Fibroblast of skin of left biceps (primary cell): ENCODE results near the gene SARDH.
"Not testable (repeated sequence)": the region's sequence is repeated elsewhere in the genome, so short reads cannot be mapped to it uniquely, and the experiment has no call there.

Experiments used
- DNase-seq, 2 experiments: peaks; one replicate each; pipeline ENCODE4 v3.0.0-alpha.2; 2013; ENCODE audit warnings: low read depth in 2 of 2

The SARDH gene

GRCh38 chr9:133760713-133761290 lies 22.6 kb upstream of the SARDH start:
- DNase-seq = no peak

- no peak for DNase-seq
Measured at GRCh38 chr9:133759946-133760345, 21.8 kb upstream of the SARDH start.

DNA sequence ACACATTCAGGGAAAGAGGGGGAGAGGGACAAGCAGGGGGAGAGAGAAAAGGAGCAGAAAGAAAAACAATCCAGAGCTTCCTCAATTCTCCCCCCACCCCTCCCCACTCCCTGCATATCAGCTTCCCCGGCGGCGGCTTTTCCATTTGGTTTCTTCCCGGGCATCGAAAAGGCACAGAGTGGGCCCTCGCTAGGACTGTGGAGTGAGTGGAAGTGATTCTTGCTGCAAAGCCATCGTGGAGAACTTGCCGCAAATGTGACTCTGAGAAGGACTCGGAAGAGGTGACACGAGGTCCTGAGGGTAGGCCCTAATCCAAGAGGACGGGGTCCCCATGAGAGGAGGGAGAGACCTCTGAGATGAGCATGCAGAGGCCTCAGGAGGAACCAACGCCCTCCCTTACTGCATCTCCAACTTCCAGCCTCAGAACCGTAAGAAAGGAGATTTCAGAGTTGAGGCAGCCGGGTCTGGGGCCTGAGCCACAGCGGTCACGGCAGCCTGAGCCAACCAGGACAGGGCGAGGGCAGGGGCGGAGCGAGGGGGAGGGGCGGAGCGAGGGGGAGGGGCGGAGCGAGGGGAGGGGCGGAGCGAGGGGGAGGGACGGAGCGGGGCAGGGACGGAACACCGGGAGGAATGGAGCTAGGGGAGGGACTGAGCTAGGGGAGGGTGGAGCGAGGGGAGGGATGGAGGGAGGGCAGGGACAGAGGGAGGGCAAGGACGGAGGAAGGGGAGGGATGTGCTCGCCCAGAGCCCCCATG lies 21.2 kb upstream of the SARDH start:
- no peak for DNase-seq

GRCh38 chr9:133758228-133758627 lies 20.1 kb upstream of the SARDH start:
- DNase-seq = no peak

DNA sequence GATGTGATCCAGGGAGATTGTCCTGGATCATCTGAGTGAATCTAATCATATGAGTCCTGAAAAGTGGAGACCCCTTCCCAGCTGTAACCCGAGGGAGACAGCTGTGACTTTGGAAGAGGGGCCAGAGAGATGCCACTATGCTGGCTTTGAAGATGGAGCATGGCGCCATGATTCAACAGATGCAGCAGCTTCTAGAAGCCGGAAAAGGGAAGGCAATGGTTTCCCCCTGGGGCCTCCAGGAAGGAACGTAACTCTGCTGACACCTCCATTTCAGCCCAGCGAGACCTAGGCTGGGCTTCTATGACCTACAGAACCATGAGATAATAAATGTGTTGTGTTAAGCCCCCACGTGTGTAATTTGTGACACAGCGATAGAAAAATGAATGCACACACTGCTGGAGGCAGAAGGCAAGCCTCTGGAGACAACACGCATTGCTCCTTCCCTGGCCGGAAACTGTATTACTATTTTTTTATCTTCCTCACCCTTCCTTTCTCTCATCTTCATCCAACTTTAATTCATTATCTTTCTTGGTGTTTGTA lies 16.6 kb upstream of the SARDH start:
- no peak for DNase-seq

GRCh38 chr9:133754187-133754586 lies 16.0 kb upstream of the SARDH start:
- DNase-seq = no peak

DNA sequence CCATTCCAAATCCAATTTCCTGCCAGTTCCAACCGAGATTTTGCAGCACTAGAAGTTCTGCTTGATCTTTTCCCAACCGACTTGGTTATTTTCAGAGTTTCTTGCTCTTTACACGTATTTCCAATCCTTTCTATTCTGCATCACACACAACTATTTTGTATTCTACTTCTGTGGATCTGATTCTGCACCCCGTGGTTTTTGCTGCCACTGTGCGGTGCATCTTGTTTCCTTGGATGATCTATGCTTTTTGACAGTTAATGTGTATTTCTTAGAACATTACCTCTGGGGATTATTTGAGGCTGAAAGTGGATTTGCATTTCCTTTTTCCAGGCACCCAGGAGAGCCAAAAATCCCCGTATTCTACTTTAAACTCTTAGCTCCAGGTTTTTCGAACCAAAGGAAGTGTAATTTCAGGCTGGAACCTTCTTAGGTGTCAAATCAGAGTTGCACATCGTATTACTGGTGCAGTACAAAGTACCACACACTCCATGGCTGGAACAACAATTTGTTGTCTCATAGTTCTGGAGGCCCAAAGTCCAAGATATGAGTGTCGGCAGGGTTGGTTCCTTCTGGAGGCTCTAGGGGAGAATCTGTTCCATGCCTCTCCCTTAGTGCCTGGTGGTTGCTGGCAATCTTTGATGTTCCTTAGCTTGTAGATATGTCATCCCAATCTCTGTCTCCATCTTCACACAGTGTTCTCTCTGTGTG lies 14.7 kb upstream of the SARDH start:
- DNase-seq = no peak

DNA sequence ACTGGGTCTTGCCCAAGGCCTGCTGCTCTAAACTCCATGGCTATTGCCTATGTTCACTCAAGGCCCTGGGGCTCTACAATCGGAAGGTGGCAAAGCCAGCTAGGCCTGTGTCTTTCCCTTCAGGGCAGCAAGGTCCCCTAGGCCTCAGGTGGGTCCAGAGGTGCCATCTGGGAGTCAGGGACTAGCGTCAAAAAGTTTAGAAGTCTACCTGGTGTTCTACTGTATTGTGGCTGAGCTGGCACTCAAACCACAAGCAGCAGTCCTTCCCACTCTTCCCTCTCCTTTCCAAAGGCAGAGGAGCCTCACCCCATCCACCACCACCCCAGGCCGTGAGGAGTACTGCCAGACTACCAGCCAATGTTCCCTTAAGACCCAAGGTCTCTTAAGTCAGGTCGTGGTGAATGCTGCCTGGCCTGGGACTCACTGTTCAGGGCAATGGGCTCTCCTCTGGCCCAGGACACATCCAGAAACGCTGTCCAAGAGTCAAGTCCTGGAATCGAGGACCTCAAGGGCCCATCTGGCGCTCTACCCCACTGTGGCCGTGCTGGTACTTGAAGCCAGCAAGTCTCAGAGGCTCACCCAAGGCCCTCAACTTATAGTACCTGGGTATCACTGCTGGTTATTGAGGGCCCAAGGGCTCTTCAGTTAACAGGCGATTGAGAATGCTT lies 13.0 kb upstream of the SARDH start:
- DNase-seq = no peak

DNA sequence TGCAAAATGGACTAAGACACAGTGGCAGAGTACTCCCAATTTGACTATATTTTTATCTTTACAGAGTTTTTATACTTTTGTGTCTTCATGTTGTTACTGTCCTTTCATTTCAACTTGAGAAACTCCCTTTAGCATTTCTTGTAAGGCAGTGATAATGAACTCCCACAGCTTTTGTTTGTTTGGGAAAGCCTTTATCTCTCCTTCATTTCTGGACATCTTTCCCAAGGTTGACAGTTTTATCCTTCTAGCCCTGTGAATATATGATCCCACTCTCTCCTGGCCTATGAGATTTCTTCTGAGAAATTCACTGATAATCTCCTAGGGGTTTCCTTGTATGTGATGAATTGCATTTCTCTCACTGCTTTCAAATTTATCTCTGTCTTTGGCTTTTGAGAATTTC lies 9.2 kb upstream of the SARDH start:
- DNase-seq = no peak

DNA sequence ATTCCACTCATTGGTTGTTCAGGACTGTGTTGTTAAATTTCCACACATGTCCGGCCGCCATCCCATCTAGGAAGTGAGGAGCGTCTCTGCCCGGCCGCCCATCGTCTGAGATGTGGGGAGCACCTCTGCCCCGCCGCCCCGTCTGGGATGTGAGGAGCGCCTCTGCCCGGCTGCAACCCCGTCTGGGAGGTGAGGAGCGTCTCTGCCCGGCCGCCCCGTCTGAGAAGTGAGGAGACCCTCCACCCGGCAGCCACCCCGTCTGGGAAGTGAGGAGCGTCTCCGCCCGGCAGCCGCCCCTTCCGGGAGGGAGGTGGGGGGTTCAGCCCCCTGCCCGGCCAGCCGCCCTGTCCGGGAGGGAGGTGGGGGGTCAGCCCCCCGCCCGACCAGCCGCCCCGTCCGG lies 6.4 kb upstream of the SARDH start:
- DNase-seq = not testable (repeated sequence)

- DNase-seq = peak in 1 of 2 experiments; percentile 6
Measured at GRCh38 chr9:133742849-133743444, 4.8 kb upstream of the SARDH start.

DNA sequence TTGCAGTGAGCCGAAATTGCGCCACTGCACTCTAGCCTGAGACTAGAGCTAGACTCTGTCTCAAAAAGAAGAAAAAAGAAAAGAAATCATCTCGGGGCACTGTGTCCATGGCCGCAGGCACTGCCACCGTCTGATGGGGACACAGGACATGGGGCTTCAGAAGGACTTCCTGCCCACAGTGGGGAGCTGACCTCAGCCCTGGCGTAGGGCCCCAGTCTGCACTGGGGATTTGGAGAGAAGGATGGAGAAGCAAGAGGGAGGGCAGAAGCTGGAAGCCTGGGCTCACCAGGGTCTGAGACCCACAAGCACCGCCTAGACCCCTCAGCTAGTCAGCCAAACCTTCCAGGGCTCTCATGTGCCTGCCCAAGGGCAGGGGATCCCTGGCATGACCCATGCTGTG lies 4.1 kb upstream of the SARDH start:
- no peak for DNase-seq

DNA sequence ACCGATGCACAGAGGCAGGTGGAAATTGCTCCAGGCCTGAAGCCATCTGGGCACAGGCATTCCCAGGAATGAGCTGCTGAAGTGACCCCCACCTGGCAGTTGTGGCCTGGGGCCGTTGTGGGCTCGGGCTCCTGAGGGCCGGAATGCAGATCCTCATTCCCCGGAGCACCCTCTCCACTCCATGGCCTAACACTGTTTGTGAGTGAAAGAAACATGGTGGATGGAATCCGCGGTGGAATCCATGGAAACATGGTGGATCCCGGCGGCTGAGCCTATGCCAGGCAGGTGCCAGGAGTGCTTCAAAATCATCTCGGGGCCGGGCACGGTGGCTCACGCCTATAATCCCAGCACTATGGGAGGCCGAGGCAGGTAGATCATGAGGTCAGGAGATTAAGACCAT lies 3.6 kb upstream of the SARDH start:
- DNase-seq = no peak

- no peak for DNase-seq
Measured at GRCh38 chr9:133740911-133741310, 2.8 kb upstream of the SARDH start.

DNA sequence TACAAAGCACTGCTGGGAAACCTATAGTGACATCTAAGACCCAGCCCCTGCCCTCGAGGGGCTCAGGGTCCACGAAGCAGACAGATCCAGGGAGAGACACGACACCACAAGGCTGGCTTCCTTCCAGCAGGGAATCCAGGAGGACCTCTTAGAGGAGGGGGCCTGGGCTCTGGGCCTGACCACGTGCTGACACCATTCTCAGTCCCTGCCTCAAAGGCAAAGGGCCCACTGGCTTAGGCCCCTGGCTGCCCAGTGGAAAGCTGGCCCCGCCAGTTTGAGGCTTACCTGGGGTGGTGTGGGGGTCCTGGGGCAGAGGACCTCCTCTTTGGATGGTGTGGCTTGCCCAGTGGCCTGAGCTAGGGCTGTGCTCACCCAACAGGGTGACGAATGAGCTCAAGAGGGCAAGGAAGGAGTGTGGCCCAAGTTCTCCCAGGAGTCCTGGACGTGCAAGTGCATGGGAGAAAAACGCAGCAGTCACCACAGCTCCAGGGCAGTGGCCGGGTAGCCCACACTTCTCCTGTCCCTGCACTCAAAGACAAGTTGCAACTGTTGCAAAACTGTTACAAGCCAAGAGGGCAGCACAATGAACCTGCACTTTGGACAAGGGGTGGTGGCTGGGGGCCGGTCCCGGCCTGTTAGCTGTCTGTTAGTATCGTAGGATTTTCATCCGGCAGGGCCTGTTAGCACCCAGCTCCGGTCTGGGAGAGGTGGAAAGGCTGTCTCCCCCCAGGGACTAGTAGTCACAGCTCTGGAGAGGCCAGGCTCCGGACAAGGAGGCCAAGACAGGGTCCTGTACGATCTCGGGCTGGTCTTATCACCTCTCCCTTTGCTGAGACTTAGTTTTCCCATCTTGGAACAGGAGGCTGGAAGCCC lies 1.5 kb upstream of the SARDH start:
- DNase-seq = no peak

- no peak for DNase-seq
Measured at GRCh38 chr9:133738640-133739225, 581 bp upstream of the SARDH start.

DNA sequence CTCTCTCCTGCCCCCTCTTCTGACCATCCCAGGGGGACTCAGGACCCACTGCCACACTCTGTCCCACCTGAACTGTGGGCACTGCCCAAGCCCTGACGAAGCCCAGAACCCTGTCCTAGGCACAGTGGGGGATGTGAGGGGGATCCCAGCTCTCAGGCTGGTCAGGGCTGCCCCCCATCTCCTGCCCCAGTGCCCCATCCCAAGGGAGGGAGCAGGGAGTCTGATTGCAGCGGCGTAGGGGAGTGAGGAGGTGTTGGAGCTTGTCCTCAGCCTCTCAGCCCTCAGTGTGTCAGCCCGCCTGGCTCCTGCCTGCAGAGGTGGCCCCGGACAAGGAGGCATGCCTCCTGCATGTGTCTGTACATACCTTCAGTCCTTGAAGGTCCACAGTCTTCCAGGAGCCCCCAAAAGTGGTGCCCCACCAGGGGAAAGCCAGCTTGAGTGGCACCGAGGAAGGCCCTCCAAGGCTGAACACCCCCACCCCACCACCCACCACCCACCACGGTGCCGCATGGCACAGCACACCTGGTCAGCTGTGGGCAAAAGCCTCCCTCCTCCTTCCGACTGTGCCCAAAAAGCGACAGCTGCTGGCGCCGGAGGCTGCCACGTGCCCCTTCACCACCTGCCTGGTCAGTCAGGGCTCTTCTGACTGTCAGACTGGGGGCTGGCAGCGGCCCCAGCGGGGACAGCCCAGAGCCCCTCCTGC lies 930 bp downstream of the SARDH start:
- no peak for DNase-seq

- no peak for DNase-seq
Measured at GRCh38 chr9:133735931-133736330, 2.2 kb downstream of the SARDH start.

DNA sequence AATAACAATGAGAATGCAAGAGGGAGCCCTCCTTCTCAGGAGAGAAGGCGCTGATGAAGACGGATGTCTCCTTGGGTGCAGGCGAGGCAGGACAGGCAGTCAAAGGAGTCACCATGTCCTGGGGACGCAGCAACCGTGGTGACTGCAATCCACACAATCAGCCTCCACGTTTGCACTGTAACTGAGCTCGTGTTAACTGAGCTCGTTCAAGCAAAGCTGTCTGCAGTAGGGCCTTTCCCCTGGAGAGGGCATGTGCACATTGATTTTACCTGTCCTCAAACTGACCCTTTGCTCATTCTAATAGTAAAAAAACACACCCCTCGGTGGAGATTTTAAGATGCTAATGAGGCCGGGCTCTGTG lies 2.8 kb downstream of the SARDH start:
- DNase-seq = no peak
